Measurements from ENCODE around the gene ALG11.

- no peak for TF ChIP-seq CTCF (IDR thresholded peaks at IDR 0.05; ENCODE audit: insufficient read depth, low read depth, low read length)
- no peak for TF ChIP-seq EZH2 (IDR thresholded peaks at IDR 0.05; ENCODE audit: insufficient read depth, low read length)
Measured at GRCh38 chr13:52011632-52012511, at the start of gene ALG11.
